DOHH2 (cell line): ENCODE data around the gene TMEM53.

Experiments
- EZH2phosphoT487 ChIP-seq: fragments of 200-600 bp; sonication (generic); IDR thresholded peaks from 2 replicates; pipeline ENCODE4 v1.6.1; 2017; ENCODE audit warnings: borderline replicate concordance, mild to moderate bottlenecking, antibody characterized with exemption, low read length, moderate library complexity, mixed read lengths
- TF ChIP-seq, protein P1 (sequence below): fragments of 200-600 bp; sonication (generic); IDR thresholded peaks from one replicate; pipeline ENCODE4 v1.5.1; 2014; ENCODE audit warnings: antibody characterized with exemption, mild to moderate bottlenecking, low read depth, low read length; ENCODE audit not compliant: poor library complexity, severe bottlenecking

- TF ChIP-seq, protein P1, sequence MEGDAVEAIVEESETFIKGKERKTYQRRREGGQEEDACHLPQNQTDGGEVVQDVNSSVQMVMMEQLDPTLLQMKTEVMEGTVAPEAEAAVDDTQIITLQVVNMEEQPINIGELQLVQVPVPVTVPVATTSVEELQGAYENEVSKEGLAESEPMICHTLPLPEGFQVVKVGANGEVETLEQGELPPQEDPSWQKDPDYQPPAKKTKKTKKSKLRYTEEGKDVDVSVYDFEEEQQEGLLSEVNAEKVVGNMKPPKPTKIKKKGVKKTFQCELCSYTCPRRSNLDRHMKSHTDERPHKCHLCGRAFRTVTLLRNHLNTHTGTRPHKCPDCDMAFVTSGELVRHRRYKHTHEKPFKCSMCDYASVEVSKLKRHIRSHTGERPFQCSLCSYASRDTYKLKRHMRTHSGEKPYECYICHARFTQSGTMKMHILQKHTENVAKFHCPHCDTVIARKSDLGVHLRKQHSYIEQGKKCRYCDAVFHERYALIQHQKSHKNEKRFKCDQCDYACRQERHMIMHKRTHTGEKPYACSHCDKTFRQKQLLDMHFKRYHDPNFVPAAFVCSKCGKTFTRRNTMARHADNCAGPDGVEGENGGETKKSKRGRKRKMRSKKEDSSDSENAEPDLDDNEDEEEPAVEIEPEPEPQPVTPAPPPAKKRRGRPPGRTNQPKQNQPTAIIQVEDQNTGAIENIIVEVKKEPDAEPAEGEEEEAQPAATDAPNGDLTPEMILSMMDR: no peak
- TF ChIP-seq EZH2phosphoT487: no peak
These were observed 11.6 kb downstream of the TMEM53 start for GRCh38 chr1:44662683-44663030.
